SU-DHL-6 (cell line): ENCODE results near the gene VDR.

Source experiments
- CTCF ChIP-seq: fragments of 200-600 bp; sonication (generic); IDR thresholded peaks from one replicate; pipeline ENCODE4 v1.5.1; 2017; ENCODE audit warnings: antibody characterized with exemption, mild to moderate bottlenecking, low read length, moderate library complexity; ENCODE audit not compliant: insufficient read depth, poor library complexity, severe bottlenecking
- EZH2phosphoT487 ChIP-seq: fragments of 200-600 bp; sonication (generic), shearing (Covaris generic); conservative IDR thresholded peaks from 2 replicates; pipeline ENCODE4 v1.6.1; 2018; ENCODE audit warnings: mild to moderate bottlenecking, antibody characterized with exemption, low read length, moderate library complexity, mixed read lengths

- TF ChIP-seq CTCF (no peak), EZH2phosphoT487 (no peak)
Observed at GRCh38 chr12:47941475-47941780, 36.6 kb upstream of the VDR start.
